SKM-1 (cell line): ENCODE results near the gene OR10H4.
"Not testable (repeated sequence)": the region's sequence is repeated elsewhere in the genome, so short reads cannot be mapped to it uniquely, and the experiment has no call there.

Experiments used
- DNase-seq: peaks from one replicate; lab custom pipeline; 2025; ENCODE audit not compliant: unreplicated experiment; lab: John Stamatoyannopoulos, UW

Gene OR10H4

DNA sequence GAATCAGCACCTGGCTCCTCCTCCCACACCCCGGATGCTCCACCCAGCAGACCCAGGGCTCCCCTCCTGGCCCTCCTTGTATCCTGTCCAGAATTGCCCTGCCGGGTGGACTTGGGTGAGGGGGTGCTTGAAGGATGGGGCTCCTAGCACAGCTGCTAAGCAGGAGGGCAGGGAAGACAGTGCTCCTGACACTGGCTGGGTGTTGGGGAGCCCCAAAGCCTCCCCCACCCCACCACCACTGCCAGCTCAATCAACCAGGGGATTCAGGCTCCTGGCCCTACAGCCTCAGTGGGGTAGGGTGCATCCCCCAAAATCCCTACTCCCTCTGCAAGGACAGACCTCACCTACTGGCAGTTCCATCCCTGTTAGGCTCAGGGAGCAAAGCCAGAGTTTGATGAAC, 11.9 kb upstream of the OR10H4 start:
- DNase-seq = no peak

DNA sequence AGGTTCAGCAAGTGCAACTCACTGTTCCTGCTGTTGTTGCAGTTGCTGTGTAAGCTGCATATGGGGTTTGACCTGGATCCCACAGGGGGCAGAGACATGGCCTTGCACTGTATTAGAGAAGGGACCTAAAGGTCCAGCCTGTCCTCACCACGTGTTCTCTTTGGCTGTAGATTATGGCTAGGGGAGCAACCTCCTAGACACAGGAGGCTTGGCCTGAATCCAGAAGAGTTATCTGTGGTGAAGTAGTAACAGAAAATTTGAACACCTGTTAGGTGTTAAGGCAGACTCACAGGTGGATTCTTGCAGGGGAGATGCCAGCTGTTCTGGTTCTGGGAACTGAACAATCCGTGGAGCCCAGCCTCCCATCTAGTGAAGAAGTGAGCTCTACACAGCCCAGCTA, 11.0 kb upstream of the OR10H4 start:
- DNase-seq = no peak

DNA sequence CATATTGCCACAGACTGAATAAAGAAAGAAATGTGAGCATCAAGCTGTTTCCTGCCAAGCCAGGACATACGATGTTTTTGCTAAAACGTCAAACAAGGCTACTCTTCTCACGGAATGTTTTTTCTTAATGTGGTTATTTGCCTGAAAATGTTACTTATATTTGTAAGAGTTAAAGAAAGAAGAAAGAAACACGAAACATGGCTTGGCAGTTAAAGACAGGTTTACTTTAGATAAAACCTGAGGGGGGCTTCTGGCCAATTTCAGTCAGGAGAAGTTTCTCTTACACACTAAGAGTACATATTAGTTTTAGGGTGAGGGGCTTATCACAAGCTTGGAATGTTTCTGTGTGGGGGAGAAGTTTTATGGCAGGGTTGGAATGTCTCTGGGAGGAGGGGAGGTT, 4.4 kb upstream of the OR10H4 start:
- DNase-seq = no peak

DNA sequence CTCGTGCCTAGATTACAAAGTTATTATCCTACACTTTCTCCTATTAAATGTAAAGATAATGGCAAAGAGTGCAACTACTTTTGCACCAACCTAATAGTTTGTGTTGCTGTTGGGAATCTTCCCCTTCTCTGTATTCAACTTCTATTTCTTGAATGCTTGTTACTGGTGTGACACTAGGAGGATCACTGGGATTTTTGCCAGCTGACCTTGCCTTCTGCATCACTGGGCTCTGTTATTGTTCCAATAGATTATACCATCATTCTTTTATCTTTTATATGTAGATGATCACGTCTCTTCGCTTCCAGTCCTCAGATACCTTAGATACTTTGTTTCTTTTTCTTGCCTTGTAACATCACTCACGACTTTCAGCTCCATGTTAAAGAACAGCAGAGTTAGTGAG, 3.5 kb upstream of the OR10H4 start:
- DNase-seq = no peak

DNA sequence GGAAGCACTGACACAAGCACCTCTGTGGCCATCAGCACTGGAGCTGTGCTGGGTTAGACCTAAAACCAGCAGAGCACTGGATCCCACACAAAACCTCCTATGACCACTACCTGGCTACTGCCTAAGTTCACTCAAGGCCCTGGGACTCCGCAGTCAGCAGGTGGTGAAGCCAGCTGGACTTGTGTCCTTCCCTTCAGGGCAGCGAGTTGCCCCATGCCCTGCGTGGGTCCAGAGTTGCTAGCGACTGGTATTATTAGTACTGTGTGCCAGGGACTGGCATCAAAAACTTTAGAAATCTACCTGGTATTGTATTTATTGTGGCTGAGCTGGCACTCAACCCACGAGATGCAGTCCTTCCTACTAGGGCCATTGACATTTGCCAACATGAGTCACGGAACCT, 6.0 kb downstream of the OR10H4 start:
- no peak for DNase-seq

DNA sequence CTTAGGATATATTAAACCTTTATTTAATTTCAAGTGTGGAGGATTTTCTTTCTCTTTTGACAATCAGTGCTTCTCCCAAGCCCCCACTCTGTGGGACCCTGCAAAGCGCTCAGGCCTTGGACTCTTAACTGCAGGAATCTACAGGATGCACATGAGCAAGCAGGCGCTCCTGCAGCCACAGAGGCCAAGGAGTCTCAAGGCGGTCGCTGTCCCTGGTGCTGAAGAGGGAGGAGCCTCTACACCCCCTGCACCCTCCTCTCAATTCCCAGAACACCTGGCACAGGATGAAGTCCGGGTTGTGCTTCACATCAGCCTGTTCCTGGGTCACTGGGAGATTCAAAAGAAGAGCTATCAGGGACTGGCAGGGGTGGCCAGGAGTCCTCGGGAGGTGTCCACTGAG, 13.5 kb downstream of the OR10H4 start:
- no peak for DNase-seq

DNA sequence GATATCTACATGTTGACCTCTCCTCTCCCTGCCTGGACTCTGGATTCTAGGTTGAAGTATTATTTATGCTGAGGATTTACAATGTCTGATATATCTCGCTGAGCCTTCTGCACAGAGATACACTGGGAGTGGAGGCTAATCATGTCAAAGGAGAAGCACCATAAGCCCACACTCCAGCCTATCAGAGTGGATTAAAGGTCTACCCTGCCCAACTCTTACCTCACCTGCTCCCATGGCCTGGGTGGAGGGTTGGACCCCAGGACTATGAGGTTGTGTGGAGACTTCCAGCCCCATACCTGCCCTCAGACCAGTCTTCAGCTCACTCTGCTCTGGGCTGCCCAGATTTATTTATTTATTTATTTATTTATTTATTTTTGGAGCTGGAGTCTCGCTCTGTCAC, 15.4 kb downstream of the OR10H4 start:
- DNase-seq = no peak

DNA sequence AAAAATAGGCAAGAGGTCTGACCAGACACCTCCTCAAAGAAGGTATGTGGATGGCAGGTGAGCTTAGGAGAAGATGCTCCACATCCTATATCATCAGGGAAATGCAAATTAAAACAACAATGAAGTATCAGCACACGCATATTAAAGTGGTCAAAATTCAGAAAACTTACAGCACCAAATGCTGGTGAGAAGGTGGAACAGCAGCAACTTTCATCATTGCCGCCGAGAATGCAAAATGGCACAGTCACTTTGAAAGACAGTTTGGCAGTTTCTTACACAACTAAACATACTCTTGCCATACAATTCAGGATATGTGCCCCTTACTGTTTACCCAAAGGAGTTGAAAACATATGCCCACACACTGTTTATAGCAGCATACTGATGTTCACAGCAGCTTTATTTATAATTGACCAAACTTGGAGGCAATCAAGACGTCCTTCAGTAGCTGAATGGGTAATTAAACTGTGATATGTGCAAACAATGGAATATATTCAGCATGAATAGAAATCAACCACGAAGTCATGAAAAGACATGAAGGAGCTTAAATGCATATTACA, 22.5 kb downstream of the OR10H4 start:
- DNase-seq = no peak

DNA sequence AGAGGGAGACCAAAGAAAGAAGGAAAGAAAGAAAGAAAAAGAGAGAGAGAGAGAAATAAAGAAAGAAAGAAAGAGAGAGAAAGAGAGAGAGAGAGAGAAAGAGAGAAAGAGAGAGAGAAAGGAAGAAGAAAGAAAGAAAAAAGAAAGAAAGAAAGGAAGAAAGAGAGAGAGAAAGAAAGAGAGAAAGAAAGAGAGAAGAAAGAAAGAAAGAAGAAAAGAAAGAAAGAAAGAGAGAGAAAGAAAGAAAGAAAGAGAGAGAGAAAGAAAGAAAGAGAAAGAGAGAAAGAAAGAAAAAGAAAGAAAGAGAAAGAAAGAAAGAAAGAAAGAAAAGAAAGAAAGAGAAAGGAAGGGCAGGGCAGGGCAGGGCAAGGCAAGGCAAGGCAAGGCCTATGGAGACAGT, 23.2 kb downstream of the OR10H4 start:
- not testable (repeated sequence) for DNase-seq

DNA sequence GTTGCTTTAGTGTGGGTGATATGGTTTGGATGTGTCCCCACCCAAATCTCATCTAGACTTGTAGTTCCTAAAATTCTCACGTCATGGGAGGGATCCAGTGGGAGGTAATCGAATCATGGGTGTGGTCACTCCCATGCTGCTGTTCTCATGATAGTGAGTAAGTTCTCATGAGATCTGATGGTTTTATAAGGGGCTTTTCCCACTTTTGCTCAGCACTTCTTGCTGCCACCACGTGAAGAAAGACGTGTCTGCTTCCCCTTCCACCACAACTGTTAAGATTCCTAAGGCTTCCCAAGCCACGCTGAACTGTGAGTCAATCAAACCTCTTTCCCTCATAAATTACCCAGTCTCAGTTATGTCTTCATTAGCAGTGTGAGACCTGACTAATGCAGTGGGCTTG, 26.0 kb downstream of the OR10H4 start:
- DNase-seq = no peak

DNA sequence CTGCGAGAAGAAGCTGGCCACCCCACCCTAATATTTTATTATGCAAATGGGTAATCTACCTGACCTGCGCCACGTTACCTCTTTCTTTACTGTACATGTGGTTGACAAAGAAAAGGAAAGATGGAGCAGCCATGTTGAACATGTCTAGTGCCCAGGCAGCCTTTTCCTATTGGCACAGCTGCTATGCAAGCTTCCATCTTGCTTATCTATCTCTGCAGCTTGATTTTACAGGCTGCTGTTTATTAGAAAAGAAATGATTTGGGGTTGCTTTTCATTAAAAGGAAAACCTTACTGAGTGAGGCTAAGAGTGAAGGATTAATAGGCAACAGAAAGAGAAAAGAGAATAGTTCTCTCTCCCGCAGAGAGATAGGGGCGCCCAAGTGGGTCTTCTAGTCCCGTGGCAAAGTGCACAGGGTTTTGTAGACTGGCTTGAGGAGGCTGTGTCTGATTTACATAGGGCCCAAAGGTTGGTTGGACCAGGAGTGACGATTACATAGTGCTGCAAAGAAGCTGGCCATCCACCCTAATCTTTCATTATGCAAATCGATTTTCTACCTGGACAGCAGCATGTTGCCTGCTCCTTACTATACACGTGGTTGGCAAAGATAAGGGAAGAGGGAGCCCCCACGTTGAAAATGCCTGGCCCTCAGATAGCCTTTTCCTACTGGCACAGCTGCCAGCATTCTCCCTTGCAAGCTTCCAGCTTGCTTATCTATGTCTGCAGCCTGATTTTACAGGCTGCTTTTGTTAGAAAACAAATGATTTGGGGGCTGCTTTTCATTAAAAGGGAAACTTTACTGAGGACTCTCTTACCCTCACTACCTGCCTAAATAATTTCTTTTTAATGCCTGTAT, 28.3 kb downstream of the OR10H4 start:
- no peak for DNase-seq

DNA sequence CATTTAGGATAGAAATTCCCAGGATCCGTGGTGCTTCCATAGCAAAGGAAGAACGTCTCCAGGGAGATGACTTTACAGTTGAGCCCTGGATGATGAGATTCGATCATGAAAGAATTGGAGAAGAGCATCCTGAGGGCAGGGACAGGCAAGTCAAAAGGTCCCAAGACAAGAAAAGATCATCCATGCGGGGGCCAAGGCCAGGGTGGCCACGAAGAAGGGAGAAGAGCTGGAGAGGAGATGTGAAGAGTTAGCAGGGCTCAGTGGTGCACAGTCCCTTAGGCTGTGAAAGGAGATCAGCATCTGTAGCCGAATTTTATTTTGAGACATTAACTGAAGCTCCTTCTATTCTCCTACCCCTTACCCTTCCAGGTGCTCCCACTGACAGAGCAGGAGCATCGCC, 28.9 kb downstream of the OR10H4 start:
- DNase-seq = no peak

DNA sequence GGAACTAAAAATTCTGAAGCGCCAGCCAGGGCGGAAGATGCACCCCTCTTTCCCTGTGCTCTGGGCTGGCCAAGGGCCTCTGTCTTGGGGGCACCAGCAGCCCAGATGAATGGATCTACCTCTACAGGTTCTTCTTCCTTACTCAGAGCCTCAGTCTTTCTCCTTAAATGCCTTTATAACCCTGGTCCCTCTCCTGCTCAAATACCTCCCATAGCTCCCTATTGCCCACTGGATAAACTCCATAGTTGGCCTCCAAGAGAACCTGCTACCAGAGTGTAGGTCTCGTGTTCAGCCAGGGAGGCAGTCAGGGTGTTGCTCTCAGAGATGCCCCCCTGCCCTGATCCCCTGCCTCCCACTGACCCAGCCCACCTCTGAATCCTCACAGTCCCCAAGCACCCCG, 30.5 kb downstream of the OR10H4 start:
- no peak for DNase-seq

DNA sequence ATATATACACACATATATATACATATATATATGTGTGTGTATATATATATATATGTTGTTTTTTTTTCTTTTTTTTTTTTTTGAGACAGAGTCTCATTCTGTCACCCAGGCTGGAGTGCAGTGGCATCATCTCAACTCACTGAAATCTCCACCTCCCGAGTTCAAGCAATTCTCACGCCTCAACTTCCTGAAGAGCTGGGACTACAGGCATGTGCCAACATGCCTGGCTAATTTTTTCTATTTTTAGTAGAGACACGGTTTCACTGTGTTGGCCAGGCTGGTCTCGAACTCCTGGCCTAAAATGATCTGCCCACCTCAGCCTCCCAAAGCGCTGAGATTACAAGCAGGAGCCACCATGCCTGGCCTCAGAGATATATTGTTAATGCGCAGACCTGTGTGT, 37.0 kb downstream of the OR10H4 start:
- DNase-seq = not testable (repeated sequence)

DNA sequence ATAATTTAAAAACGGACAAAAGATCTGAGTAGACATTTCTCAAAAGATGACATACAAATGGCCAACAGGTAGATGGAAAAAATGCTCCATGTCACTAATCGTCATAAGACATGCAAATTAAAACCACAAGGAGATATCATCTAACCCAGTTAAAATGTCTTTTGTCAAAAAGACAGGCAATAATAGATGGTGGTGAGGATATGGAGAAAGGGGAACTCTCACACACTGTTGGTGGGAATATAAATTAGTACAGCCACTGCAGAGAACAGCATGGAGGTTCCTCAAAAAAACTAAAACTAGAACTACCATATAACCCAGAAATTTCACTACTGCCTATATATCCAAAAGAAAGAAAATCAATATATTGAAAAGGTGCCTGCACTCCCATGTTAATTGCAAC, 37.9 kb downstream of the OR10H4 start:
- DNase-seq = no peak

DNA sequence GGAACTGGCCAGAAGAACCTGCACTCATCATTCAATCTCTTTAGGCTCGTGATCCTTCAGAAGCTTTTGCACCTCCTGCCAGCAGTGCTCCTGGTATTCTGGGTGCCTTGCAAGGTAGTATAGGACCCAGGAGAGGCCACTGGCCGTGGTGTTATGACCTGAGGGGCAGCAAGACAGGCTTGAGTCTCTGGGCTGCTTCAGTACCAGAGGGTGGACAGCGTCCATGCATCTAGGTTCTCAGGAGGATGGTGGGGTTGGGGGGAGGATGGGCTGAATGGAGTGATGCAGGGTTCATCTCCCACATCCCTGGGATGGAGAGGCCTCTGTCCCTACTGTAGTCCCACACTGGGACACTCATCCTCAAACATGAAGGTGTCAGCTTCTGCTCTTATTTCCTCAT, 41.1 kb downstream of the OR10H4 start:
- no peak for DNase-seq

DNA sequence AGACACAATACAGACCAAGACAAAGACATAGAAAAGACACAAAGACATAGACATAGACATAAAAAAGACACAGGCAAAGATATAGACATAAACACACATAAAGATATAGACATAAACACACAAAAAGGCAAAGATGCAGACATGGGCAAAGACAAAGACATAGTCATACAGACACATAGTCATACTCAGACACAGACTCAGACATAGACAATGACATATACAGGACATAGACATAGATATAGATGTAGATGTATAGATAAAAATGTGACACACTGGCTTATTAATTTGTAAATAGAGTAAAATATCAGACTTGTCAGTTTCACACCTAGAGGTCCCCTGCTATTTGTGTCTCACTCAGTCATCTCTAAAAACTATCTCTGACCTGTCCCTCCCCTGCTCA, 42.8 kb downstream of the OR10H4 start:
- no peak for DNase-seq

DNA sequence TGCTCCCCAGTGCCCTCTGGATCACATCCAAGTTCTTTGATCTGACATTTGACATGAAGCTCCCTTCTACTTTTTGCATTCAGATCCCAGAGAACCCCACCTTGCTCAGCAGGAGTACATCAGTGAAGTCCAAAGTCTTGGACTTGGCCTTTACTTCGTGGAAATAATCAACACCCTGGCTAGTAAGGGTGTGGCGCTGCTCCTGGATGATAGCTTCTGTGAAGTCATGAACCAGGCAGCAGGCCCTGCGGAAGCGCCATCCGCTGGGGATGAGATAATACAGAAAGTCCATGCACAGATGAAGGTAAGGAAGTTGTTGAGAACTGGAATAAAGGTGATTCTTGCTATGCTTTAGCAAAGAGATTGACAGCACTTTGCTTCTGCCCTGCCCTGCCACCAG, 43.2 kb downstream of the OR10H4 start:
- DNase-seq = no peak

DNA sequence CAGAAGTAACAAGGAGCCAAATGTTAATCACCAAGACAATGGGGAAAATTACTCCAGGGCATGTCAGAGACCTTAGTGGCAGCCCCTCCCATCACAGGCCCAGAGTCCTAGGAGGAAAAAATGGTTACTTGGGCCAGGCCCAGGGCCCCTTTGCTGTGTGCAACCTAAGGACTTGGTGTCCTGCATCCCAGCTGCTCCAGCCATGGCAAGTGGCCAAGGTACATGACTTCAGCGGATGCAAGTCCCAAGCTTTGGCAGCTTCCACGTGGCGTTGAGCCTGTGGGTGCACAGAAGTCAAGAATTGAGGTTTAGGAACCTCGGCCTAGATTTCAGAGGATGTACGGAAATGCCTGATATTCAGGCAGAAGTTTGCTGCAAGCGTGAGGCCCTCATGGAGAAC, 46.7 kb downstream of the OR10H4 start:
- no peak for DNase-seq

DNA sequence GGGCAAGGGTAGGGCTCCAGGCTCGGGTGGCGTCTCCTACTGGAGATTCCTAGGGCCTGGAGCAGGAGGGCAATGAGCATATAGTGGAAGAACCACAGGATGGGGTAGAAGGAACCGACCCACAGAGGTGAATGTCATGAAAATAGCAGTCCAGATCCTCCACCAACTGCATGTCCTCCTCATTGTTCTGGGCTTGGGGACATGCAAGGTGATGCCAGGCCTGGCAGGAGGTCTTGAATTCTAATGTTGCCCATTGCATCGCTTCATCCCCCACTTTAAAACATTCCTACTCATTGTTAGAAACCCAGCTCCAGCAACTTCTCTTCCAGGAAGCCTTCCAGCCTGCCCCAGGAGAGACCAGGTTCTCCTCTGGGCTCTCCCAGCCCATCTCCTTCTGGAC, 49.4 kb downstream of the OR10H4 start:
- no peak for DNase-seq
